A204.1 (cell line): ENCODE data around the gene DNAI4.
"Not testable (repeated sequence)": the region's sequence is repeated elsewhere in the genome, so short reads cannot be mapped to it uniquely, and the experiment has no call there.

Source experiments
- FAIRE-seq: peaks from 2 replicates; lab custom pipeline; 2012; peaks lifted over from hg19 to GRCh38; lab: Jason Lieb, UNC

Gene DNAI4

DNA sequence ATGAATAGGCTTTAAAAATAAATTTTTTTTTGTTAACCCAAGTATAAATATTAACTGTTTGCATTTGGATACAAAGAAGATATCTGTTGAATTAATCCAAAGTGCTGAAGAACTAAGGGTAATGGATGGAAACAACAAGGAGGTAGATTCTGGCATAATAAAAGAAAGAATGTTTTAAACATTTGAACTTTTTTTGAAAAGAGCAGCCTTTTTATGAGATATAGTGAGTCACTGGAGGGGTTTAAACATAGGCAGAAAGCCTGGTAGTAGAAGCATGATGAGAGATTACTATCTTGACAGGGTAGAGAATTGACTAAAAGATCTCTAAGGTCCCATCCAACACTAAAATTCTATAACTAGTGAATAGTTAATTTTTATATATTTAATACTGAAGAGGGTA, 2.9 kb upstream of the DNAI4 start:
- FAIRE-seq, result no peak

- FAIRE-seq, result no peak
These were observed 1.3 kb upstream of the DNAI4 start for GRCh38 chr1:66925944-66926343.

DNA sequence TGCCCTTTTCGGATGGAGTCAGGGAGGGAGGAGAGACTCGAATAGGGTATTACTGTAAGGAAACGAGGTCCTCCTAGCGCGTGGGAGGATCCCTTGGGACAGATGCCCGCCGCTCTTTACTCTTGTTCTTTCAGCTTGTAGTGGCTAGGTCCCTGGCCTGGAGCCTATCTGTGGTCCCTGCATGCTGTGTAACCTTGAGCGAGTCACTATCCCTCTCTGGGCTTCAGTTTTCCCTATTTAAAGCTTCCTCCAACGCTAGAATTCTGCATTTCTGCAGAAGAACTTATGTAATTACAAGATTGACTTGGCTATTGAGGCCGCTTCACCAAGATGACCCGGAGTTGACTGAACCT, 878 bp upstream of the DNAI4 start:
- FAIRE-seq, result no peak

DNA sequence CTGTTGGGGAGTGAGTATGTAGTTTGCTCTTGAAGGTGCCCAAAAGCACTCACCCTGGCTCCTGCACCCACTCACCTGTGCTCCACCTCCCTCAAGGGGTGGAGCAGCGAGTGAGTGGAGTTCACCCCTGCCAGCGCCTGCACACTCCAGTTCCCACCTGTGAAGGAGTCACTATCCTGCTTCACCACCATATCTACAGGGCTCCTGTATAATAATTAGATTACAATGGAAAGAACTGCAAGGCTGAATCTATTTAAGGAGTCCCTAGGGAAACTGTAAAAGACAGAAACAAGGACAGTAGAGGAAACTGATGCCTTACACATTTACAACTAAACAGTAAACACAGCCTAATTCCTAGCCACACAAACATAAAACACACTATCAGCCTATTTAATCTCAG, 4.1 kb downstream of the DNAI4 start:
- FAIRE-seq, result no peak

- FAIRE-seq, result no peak
These were observed 4.8 kb downstream of the DNAI4 start for GRCh38 chr1:66919828-66920227.

DNA sequence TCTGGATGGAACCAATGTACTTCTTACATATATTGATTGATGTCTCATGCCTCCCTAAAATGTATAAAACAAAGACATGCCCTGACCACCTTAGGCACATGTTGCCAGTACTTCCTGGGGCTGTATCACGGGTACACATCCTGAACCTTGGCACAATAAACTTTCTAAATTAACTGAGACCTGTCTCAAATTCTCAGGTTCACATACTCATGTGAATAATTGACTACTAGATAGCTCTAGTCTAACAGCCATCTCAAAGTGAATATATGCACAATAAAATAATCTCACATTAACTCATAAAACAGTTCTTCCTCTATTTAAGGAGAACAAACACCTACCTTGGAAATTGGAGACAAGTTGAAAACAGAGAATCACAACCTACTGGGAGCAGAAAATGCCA, 5.6 kb downstream of the DNAI4 start:
- no peak for FAIRE-seq

- FAIRE-seq, result no peak
These were observed 7.2 kb downstream of the DNAI4 start for GRCh38 chr1:66917476-66917875.

DNA sequence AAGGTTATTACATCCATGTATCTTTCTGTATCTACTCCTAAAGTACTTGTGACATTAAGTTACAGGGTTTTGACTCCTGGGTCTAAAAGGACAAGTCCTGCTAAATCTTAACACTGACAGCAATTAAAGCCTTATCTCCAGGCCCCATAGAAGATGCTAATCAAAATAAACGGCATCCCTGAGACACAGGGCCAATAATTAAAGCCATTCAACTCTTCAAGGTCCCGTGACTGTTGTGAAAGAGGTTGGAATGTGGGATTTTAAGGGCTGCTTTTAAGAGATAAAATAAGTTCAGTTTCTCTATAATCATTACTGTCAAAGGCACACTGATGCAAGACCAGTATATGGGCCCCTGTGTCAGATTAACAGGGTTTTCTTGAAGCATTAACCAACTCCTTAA, 8.3 kb downstream of the DNAI4 start:
- FAIRE-seq, result no peak

DNA sequence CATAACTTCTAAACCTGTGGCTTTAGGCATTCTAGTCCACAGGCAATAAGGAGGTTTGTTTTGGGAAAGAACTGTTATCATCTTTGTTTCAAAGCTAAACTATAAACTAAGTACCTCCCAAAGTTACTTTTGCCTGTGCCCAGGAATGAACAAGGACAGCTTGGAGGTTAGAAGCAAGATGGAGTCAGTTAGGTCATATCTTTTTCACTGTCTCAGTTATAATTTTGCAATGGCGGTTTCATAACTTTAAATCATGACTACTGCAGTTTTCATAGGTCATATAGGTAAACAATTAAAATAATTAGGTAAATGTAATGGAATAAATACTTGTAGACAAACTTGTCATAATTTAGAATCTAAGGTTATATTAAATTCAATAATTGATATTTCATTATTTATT, 9.5 kb downstream of the DNAI4 start:
- FAIRE-seq, result not testable (repeated sequence)

- FAIRE-seq, result no peak
These were observed 30.9 kb downstream of the DNAI4 start for GRCh38 chr1:66893712-66894111.

DNA sequence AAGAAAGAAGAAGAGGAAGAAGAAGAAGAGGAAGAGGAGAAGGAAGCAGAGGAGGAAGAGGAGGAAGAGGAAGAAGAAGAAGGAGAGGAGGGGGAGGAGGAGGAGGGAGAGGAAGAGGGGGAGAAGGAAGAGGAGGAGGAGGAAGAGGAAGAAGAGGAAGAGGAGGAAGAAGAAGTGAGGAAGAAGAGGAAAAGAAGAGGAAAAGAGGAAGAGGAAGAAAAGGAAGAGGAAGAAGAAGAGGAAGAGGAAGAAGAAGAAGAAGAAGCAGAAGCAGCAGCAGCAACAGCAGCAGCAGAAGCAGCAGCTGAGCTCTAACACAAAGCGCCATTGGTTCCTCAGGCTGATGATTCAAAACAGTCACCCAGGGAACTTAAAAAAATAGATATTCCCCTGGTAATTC, 34.0 kb downstream of the DNAI4 start:
- FAIRE-seq, result no peak

GRCh38 chr1:66889030-66889429, 35.6 kb downstream of the DNAI4 start:
- FAIRE-seq, result no peak

DNA sequence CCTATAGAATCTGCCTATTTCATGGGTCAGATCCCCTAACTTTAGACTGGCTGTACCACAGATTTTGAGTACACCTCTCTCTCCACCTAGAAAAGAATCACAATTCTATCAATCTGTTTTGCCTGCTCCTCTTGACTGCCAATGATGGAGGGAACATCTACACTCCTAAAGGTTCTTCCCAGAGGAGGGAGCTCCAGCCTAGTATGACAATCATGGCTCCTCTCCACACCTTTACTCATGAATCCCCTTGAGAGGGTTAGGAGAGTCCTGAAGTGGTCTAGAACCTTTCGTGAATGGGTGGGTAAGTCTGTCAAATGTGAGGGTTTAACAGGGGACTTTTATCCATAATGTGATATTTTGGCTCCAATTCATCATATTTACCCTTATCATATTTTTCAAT, 48.0 kb downstream of the DNAI4 start:
- no peak for FAIRE-seq

- no peak for FAIRE-seq
These were observed 51.5 kb downstream of the DNAI4 start for GRCh38 chr1:66873111-66873510.

DNA sequence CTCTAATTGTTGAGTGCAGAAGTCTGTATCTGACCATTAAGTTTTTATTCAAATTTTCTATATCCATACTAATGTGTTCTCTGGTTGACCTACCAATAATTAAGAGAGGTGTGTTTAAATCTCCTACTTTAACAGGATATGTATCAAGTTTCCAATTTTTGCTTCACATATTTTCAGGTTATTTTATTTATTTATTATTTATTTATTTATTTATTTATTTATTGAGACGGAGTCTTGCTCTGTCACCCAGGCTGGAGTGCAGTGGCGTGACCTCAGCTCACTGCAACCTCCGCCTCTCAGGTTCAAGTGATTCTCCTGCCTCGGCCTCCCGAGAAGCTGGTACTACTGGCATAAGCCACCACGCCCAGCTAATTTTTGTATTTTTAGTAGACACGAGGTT, 52.6 kb downstream of the DNAI4 start:
- FAIRE-seq, result not testable (repeated sequence)

GRCh38 chr1:66867501-66867900, 57.2 kb downstream of the DNAI4 start:
- no peak for FAIRE-seq

DNA sequence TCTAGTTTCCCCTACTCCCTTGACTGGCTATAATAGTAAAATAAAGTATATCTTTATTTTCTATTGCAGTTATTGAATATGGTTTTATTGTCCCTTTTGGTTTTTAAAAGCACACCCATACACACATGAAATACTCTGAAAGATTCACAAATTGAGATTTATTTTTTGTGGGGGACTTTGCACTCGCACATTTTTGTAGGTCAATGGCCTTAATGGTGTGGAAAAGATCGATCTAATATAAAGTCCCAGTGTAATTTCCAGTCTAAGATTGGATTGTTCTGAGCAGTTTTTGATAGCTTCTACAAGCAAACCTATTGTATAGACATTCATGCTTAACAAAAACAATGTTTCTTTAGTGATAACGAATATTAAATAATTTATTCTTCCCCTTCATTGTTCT, 64.1 kb downstream of the DNAI4 start:
- no peak for FAIRE-seq

DNA sequence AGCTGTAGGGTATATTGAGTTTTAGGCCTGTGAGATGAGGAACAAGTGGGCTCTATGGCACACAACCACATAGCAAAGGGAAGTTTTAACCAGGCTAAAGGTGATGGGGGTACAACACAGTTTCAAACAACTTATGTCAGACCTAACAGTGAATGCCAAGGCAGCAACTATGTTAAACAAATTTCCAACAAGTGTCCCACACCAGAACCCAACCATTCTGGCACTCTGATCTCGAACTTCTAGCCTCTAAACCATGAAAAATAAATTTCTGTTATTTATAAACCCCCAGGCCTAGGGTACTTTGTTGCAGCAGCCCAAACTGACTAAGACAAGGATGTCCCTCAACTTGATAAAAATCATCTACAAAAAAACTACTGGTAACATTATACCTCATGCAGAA, 71.3 kb downstream of the DNAI4 start:
- FAIRE-seq, result no peak

DNA sequence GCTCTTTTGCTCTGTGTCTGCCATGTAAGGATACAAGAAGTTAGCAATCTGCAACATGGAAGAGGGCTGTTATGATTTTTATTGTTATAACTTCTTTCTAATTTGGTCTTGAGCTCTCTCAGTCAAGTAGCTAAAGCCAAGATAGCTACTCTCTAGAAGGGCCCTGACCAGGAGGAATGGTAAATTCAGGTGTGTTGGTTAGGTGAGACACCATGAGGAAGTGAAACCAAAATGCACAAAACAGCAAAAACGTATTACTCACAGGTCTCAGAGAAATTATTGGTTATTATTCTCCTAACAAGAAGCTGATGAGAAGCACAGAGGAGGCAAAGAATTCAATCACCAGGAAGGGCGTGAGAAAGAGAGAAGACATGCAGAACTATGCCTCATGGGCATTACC, 71.8 kb downstream of the DNAI4 start:
- FAIRE-seq, result no peak

- FAIRE-seq, result no peak
These were observed 73.7 kb downstream of the DNAI4 start for GRCh38 chr1:66850989-66851388.

DNA sequence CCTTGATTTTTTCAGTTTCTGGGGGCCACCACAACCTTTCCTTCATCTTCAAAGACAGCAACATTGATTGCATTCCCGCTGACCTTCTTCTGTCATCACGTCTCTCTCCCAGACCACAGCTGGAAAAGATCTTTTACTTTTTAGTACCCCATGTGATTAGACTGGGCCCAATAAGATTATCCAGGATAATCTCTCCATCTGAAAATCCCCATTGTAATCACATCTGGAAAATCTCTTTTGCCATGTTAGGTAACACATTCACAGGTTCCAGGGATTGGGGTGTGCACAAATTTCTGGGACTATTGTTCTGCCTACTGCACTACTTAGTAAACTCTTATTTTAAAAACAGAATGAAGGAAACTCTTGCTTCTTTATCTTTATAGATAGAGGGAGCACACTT, 76.5 kb downstream of the DNAI4 start:
- FAIRE-seq, result no peak

GRCh38 chr1:66840929-66841328, 83.7 kb downstream of the DNAI4 start:
- no peak for FAIRE-seq

DNA sequence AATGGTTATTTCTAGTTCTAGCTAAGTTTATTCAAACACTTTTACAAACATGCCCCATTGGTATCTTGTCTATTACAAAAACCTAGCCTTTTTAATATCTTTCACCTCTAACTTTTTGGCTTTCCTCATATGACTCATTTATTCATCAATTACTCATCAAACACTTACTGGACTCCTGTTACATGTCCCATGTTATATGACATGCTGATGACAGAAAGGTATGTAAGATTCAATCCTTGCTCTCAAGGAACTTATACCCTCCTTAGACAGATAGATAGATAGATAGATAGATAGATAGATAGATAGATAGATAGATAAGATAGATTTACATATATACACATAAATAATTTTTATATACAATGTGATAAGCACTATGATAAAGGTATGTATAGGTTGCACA, 89.7 kb downstream of the DNAI4 start:
- FAIRE-seq, result no peak

- no peak for FAIRE-seq
These were observed 91.5 kb downstream of the DNAI4 start for GRCh38 chr1:66833112-66833511.

DNA sequence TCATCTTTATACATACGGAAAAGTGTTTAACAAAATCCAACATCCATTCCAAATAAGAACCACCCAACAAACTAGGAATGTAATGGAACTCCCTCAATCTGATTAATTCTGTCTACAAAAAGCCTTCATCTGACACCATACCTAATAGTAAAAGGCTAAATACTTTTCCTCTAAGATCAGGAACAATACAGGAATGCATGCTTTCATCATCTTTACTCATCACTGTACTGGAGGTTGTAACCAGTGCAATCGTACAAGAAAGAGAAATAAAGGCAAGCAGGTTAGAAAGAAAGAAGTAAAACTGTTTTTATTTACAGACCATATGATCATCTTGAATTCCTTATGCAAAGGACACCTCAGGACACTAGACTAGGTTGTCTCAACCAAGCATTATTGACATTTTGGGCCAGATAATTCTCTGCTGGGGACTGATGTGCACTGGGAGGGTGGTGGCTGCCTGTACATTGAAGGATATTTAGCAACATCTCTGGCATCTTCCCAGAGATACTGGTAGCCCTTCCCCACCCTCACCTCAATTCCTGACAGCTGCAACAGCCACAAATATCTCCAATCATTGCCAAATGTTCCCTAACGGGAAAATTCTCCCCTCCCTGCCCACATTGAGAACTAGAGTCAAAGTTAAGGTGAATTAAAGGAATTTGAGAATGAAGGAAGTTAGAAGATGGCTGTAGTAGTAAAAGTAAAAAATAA, 93.0 kb downstream of the DNAI4 start:
- no peak for FAIRE-seq
